HEK293 (cell line): ENCODE measurements around the gene DSC1.

Source experiments
- GFI1B ChIP-seq: fragments of 450-650 bp; formaldehyde crosslinking; IDR thresholded peaks from 2 replicates; pipeline ENCODE4 v1.5.1; 2016; ENCODE audit warnings: missing biosample characterization, missing genetic modification characterization
- GLI4 ChIP-seq: fragments of 450-650 bp; formaldehyde crosslinking; IDR thresholded peaks from 2 replicates; pipeline ENCODE4 v1.5.1; 2016; ENCODE audit warnings: missing biosample characterization, missing genetic modification characterization
- HOXC10 ChIP-seq: sonication (generic); formaldehyde crosslinking; IDR thresholded peaks from 2 replicates; pipeline ENCODE4 v1.8.1; 2023; ENCODE audit warnings: mild to moderate bottlenecking, missing genetic modification reagents
- IKZF3 ChIP-seq: fragments of 450-650 bp; IDR thresholded peaks from 2 replicates; pipeline ENCODE4 v1.5.0; 2018; ENCODE audit warnings: missing biosample characterization, mild to moderate bottlenecking, missing genetic modification characterization, moderate library complexity
- KLF16 ChIP-seq: fragments of 450-650 bp; formaldehyde crosslinking; IDR thresholded peaks from 2 replicates; pipeline ENCODE4 v1.5.1; 2017; ENCODE audit warnings: missing biosample characterization, missing genetic modification characterization
- OVOL3 ChIP-seq: fragments of 450-650 bp; formaldehyde crosslinking; IDR thresholded peaks from 2 replicates; pipeline ENCODE4 v1.5.1; 2016; ENCODE audit warnings: missing biosample characterization, missing genetic modification characterization
- PRDM2 ChIP-seq: fragments of 450-650 bp; formaldehyde crosslinking; IDR thresholded peaks from 2 replicates; pipeline ENCODE4 v1.5.1; 2016; ENCODE audit warnings: missing biosample characterization, missing genetic modification characterization, borderline replicate concordance
- TCF7L2 ChIP-seq: IDR thresholded peaks from 2 replicates; pipeline ENCODE4 v1.6.1; 2011; ENCODE audit warnings: low read depth, mild to moderate bottlenecking, inconsistent platforms, low read length, moderate library complexity, borderline replicate concordance
- WT1 ChIP-seq: fragments of 450-650 bp; formaldehyde crosslinking; IDR thresholded peaks from 2 replicates; pipeline ENCODE4 v1.5.1; 2016; ENCODE audit warnings: missing biosample characterization, missing genetic modification characterization
- YY1 ChIP-seq: fragments of 450-650 bp; formaldehyde crosslinking; IDR thresholded peaks from 2 replicates; pipeline ENCODE4 v1.5.1; 2018; ENCODE audit warnings: missing biosample characterization, missing genetic modification characterization
- YY2 ChIP-seq: fragments of 450-650 bp; formaldehyde crosslinking; IDR thresholded peaks from 2 replicates; pipeline ENCODE4 v1.5.1; 2016; ENCODE audit warnings: missing biosample characterization, missing genetic modification characterization
- ZFP37 ChIP-seq: fragments of 450-650 bp; formaldehyde crosslinking; IDR thresholded peaks from 2 replicates; pipeline ENCODE4 v1.5.1; 2016; ENCODE audit warnings: missing biosample characterization, missing genetic modification characterization
- ZNF112 ChIP-seq: fragments of 450-650 bp; formaldehyde crosslinking; IDR thresholded peaks from 2 replicates; pipeline ENCODE4 v1.5.0; 2017; ENCODE audit warnings: missing biosample characterization, missing genetic modification characterization
- ZNF157 ChIP-seq: fragments of 450-650 bp; formaldehyde crosslinking; IDR thresholded peaks from 2 replicates; pipeline ENCODE4 v1.5.1; 2016; ENCODE audit warnings: missing biosample characterization, missing genetic modification characterization
- ZNF248 ChIP-seq: fragments of 450-650 bp; formaldehyde crosslinking; IDR thresholded peaks from 2 replicates; pipeline ENCODE4 v1.5.1; 2017; ENCODE audit warnings: missing biosample characterization, missing genetic modification characterization
- ZNF394 ChIP-seq: fragments of 450-650 bp; formaldehyde crosslinking; IDR thresholded peaks from 2 replicates; pipeline ENCODE4 v1.5.1; 2016; ENCODE audit warnings: missing biosample characterization, missing genetic modification characterization, mild to moderate bottlenecking, moderate library complexity, borderline replicate concordance
- ZNF398 ChIP-seq: fragments of 450-650 bp; formaldehyde crosslinking; IDR thresholded peaks from 2 replicates; pipeline ENCODE4 v1.5.1; 2017; ENCODE audit warnings: missing biosample characterization, missing genetic modification characterization
- ZNF423 ChIP-seq: fragments of 450-650 bp; formaldehyde crosslinking; IDR thresholded peaks from 2 replicates; pipeline ENCODE4 v1.5.1; 2016; ENCODE audit warnings: missing biosample characterization, missing genetic modification characterization
- ZNF747 ChIP-seq: fragments of 450-650 bp; formaldehyde crosslinking; IDR thresholded peaks from 2 replicates; pipeline ENCODE4 v1.5.1; 2016; ENCODE audit warnings: missing biosample characterization, missing genetic modification characterization
- ZSCAN5A ChIP-seq: fragments of 450-650 bp; formaldehyde crosslinking; IDR thresholded peaks from 2 replicates; pipeline ENCODE4 v1.5.1; 2016; ENCODE audit warnings: missing biosample characterization, missing genetic modification characterization
- TF ChIP-seq, protein P1 (sequence below): fragments of 450-650 bp; formaldehyde crosslinking; IDR thresholded peaks from 2 replicates; pipeline ENCODE4 v1.5.1; 2016; ENCODE audit warnings: missing biosample characterization, missing genetic modification characterization, borderline replicate concordance
- TF ChIP-seq, protein P2 (sequence below): fragments of 450-650 bp; formaldehyde crosslinking; IDR thresholded peaks from 2 replicates; pipeline ENCODE4 v1.5.0; 2017; ENCODE audit warnings: missing biosample characterization, missing genetic modification characterization, borderline replicate concordance
- TF ChIP-seq, protein P3 (sequence below): IDR thresholded peaks from 2 replicates; pipeline ENCODE4 v1.6.1; 2011; ENCODE audit warnings: mild to moderate bottlenecking, low read depth, low read length, borderline replicate concordance

The DSC1 gene

DNA sequence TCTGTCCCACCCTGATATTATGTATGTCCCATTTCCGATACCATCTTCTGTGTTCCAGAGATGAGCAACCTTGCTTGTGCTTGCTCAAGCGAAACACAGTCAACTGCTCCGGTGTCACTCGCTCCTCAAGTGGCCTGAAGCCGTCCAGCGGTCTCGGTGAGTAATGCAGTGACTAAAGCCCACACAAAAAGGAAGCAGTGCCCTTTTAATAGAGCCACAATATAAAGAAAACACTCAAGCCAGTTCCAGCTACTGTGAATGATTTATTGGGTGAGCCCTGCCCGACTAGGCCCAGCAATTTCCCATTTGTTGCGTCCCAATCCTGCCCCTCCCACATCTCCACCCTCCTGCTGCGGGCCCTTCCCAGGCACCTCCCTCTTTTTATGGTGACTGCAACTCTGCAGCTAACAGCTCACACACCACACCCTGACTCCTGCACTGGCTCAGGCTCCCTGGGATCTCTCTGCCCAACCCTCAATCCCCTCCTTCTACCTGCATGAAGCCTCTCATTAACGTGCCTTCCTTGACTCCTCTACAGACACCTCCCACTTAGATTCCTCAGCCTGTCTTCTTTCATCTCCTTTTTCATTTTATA lies 44.2 kb upstream of the DSC1 start (continued):
- no peak for TF ChIP-seq ZSCAN5A (tag by site-specific recombination)
- TF ChIP-seq ZNF394: no peak
- TF ChIP-seq ZFP37 (tag by site-specific recombination): peak; percentile 50; the same call in 1 of the 2 replicates
- peak; percentile 73 for TF ChIP-seq WT1 (tag by site-specific recombination)
- TF ChIP-seq ZNF423 (tag by site-specific recombination): no peak
- peak; percentile 2; the same call in 1 of the 2 replicates for TF ChIP-seq GFI1B (tag by site-specific recombination)
- TF ChIP-seq, protein P1, sequence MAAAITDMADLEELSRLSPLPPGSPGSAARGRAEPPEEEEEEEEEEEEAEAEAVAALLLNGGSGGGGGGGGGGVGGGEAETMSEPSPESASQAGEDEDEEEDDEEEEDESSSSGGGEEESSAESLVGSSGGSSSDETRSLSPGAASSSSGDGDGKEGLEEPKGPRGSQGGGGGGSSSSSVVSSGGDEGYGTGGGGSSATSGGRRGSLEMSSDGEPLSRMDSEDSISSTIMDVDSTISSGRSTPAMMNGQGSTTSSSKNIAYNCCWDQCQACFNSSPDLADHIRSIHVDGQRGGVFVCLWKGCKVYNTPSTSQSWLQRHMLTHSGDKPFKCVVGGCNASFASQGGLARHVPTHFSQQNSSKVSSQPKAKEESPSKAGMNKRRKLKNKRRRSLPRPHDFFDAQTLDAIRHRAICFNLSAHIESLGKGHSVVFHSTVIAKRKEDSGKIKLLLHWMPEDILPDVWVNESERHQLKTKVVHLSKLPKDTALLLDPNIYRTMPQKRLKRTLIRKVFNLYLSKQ: no peak
- TF ChIP-seq OVOL3 (tag by site-specific recombination): no peak
- TF ChIP-seq, protein P2, sequence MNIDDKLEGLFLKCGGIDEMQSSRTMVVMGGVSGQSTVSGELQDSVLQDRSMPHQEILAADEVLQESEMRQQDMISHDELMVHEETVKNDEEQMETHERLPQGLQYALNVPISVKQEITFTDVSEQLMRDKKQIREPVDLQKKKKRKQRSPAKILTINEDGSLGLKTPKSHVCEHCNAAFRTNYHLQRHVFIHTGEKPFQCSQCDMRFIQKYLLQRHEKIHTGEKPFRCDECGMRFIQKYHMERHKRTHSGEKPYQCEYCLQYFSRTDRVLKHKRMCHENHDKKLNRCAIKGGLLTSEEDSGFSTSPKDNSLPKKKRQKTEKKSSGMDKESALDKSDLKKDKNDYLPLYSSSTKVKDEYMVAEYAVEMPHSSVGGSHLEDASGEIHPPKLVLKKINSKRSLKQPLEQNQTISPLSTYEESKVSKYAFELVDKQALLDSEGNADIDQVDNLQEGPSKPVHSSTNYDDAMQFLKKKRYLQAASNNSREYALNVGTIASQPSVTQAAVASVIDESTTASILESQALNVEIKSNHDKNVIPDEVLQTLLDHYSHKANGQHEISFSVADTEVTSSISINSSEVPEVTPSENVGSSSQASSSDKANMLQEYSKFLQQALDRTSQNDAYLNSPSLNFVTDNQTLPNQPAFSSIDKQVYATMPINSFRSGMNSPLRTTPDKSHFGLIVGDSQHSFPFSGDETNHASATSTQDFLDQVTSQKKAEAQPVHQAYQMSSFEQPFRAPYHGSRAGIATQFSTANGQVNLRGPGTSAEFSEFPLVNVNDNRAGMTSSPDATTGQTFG: no peak
- TF ChIP-seq ZNF157: no peak
- no peak; the same call in 1 of the 2 replicates for TF ChIP-seq TCF7L2
- TF ChIP-seq, protein P3, sequence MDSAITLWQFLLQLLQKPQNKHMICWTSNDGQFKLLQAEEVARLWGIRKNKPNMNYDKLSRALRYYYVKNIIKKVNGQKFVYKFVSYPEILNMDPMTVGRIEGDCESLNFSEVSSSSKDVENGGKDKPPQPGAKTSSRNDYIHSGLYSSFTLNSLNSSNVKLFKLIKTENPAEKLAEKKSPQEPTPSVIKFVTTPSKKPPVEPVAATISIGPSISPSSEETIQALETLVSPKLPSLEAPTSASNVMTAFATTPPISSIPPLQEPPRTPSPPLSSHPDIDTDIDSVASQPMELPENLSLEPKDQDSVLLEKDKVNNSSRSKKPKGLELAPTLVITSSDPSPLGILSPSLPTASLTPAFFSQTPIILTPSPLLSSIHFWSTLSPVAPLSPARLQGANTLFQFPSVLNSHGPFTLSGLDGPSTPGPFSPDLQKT: no peak
- TF ChIP-seq ZNF747 (tag by site-specific recombination): no peak
- no peak for TF ChIP-seq YY1 (tag by site-specific recombination)
- no peak for TF ChIP-seq PRDM2
- TF ChIP-seq GLI4 (tag by site-specific recombination): no peak
- no peak for TF ChIP-seq ZNF398 (tag by site-specific recombination)
- peak; percentile 84 for TF ChIP-seq KLF16 (tag by site-specific recombination)
- TF ChIP-seq ZNF112 (tag by site-specific recombination): no peak
- no peak for TF ChIP-seq HOXC10 (CRISPR knock-in tag)
- peak; percentile 88 for TF ChIP-seq IKZF3 (tag by site-specific recombination)
- no peak for TF ChIP-seq ZNF248 (tag by site-specific recombination)
- no peak for TF ChIP-seq YY2 (tag by site-specific recombination)
